HUES64 (cell line): ENCODE results near the gene SYVN1.

Experiments used
- H3K27ac ChIP-seq: 2 replicates; pipeline ENCODE4 v1.7.0; 2013; ENCODE audit warnings: low read depth, low read length, inconsistent platforms
- H3K27me3 ChIP-seq: 2 replicates; pipeline ENCODE4 v1.6.1; 2013; ENCODE audit warnings: mild to moderate bottlenecking, low read length; ENCODE audit not compliant: insufficient read depth
- H3K36me3 ChIP-seq: 2 replicates; pipeline ENCODE4 v1.6.1; 2013; ENCODE audit warnings: mild to moderate bottlenecking, low read length; ENCODE audit not compliant: insufficient read depth
- H3K4me1 ChIP-seq: 2 replicates; pipeline ENCODE4 v1.6.1; 2013; ENCODE audit warnings: mild to moderate bottlenecking, low read length, moderate library complexity; ENCODE audit not compliant: insufficient read depth
- H3K4me3 ChIP-seq: 2 replicates; pipeline ENCODE4 v1.5.1; 2013; ENCODE audit warnings: mild to moderate bottlenecking, low read length, moderate library complexity
- H3K9ac ChIP-seq: 2 replicates; pipeline ENCODE4 v1.6.1; 2013; ENCODE audit warnings: mild to moderate bottlenecking, low read depth, low read length
- H3K9me3 ChIP-seq: 2 replicates; pipeline ENCODE4 v1.6.1; 2013; ENCODE audit warnings: low read depth, low read length; ENCODE audit not compliant: insufficient read depth
- WGBS: fragments of 150-250, 120-280 bp; methylation state at CpG from one replicate; pipeline ENCODE4 v1.1.7; 2013; ENCODE audit warnings: missing lambda C conversion rate; 5-methylcytosine and 5-hydroxymethylcytosine counted together

SYVN1 gene

DNA sequence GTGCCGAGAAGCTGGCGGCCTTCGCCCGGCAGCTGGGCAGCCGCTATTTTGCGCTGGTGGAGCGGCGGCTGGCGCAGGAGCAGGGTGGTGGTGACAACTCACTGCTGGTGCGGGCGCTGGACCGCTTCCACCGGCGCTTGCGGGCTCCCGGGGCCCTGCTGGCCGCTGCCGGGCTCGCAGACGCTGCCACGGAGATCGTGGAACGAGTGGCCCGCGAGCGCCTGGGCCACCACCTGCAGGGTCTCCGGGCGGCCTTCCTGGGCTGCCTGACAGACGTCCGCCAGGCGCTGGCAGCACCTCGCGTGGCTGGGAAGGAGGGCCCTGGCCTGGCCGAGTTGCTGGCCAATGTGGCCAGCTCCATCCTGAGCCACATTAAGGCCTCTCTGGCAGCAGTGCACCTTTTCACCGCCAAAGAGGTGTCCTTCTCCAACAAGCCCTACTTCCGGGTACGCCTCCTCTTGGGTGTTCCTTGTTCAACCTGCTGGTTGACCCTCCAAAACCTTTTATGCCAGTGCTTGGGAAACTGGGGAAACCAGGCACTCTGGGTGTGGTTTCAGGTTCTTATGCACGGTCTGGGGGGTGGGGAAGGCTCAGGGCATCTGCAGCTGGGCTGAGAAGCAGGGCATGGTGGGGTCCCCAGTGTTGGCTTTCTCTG lies 25.7 kb downstream of the SYVN1 start:
- H3K9me3 ChIP-seq = no peaks in the 10 kb centered on the region
- no peak overlapping the region for H3K4me3 ChIP-seq
- no peak overlapping the region for H3K9ac ChIP-seq
- peaks cover 17% of the 10 kb centered on the region for H3K36me3 ChIP-seq
- H3K27ac ChIP-seq = no peak overlapping the region
- no peaks in the 10 kb centered on the region for H3K27me3 ChIP-seq
- 96% methylated on average over 38 of the region's 38 CpGs for WGBS
- H3K4me1 ChIP-seq = peaks cover 7% of the 10 kb centered on the region; the same call in 1 of the 2 replicates

DNA sequence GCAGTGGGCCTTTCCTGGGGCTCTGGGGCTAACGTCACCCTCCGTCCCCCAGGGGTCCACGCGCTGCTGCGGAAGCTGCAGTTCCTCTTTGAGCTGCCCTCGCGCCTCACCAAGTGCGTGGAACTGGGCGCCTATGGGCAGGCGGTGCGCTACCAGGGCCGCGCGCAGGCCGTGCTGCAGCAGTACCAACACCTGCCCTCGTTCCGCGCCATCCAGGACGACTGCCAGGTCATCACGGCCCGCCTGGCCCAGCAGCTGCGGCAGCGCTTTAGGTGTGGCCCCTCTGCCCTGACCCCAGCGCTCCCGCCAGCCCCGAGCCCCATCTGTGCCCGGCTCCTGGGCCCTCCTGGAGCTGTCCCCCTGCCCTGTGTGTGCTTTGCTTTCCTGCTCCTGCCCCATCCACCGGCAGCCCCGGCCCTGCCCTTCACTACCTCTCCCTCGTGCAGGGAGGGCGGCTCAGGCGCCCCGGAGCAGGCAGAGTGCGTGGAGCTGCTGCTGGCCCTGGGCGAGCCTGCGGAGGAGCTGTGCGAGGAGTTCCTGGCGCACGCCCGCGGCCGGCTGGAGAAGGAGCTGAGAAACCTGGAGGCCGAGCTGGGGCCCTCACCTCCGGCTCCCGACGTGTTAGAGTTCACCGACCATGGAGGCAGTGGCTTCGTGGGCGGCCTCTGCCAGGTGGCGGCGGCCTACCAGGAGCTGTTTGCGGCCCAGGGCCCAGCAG lies 26.4 kb downstream of the SYVN1 start:
- no peak overlapping the region for H3K27ac ChIP-seq
- no peaks in the 10 kb centered on the region for H3K27me3 ChIP-seq
- H3K36me3 ChIP-seq = peaks cover 20% of the 10 kb centered on the region
- H3K9ac ChIP-seq = no peak overlapping the region
- 96% methylated on average over 52 of the region's 52 CpGs for WGBS
- H3K4me3 ChIP-seq = no peak overlapping the region
- H3K9me3 ChIP-seq = no peaks in the 10 kb centered on the region
- peaks cover 7% of the 10 kb centered on the region; the same call in 1 of the 2 replicates for H3K4me1 ChIP-seq

DNA sequence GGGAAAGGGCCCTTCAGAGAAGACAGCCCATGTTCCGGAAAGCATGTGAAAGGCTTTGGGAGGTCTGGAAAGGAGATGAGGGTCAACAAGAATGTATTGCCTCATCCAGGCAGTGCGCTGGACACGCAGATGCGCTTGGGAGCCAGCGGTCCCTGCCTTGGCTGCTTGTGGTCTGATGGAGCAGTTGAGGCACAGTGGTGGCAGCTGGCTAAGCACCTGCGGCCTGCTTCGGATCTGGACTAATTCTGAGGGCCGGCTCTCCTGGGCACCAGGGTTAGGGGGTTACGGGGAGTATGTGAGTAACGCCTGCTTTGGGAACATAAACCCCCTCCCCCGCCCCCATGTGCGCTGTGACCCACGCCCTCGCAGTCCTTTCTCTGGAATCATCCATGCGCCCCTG lies 27.2 kb downstream of the SYVN1 start:
- H3K27ac ChIP-seq = no peak overlapping the region
- H3K36me3 ChIP-seq = peaks cover 20% of the 10 kb centered on the region
- H3K9me3 ChIP-seq = no peaks in the 10 kb centered on the region
- H3K4me1 ChIP-seq = peaks cover 7% of the 10 kb centered on the region; the same call in 1 of the 2 replicates
- no peak overlapping the region for H3K9ac ChIP-seq
- 98% methylated on average over 15 of the region's 15 CpGs for WGBS
- H3K4me3 ChIP-seq = no peak overlapping the region
- no peaks in the 10 kb centered on the region for H3K27me3 ChIP-seq

GRCh38 chr11:65104628-65105027 lies 29.7 kb downstream of the SYVN1 start:
- Histone ChIP-seq H3K36me3 (peaks cover 20% of the 10 kb centered on the region), H3K27ac (no peak overlapping the region), H3K27me3 (no peaks in the 10 kb centered on the region), H3K4me3 (no peak overlapping the region), H3K4me1 (no peaks in the 10 kb centered on the region), H3K9ac (no peak overlapping the region), H3K9me3 (no peaks in the 10 kb centered on the region)
- WGBS = 94% methylated on average over 4 of the region's 4 CpGs

- Histone ChIP-seq H3K36me3 (peaks cover 17% of the 10 kb centered on the region), H3K9ac (no peak overlapping the region), H3K4me3 (no peak overlapping the region), H3K27me3 (no peaks in the 10 kb centered on the region), H3K4me1 (no peaks in the 10 kb centered on the region), H3K27ac (no peak overlapping the region), H3K9me3 (no peaks in the 10 kb centered on the region)
Observed at GRCh38 chr11:65103476-65103875, 30.8 kb downstream of the SYVN1 start.

DNA sequence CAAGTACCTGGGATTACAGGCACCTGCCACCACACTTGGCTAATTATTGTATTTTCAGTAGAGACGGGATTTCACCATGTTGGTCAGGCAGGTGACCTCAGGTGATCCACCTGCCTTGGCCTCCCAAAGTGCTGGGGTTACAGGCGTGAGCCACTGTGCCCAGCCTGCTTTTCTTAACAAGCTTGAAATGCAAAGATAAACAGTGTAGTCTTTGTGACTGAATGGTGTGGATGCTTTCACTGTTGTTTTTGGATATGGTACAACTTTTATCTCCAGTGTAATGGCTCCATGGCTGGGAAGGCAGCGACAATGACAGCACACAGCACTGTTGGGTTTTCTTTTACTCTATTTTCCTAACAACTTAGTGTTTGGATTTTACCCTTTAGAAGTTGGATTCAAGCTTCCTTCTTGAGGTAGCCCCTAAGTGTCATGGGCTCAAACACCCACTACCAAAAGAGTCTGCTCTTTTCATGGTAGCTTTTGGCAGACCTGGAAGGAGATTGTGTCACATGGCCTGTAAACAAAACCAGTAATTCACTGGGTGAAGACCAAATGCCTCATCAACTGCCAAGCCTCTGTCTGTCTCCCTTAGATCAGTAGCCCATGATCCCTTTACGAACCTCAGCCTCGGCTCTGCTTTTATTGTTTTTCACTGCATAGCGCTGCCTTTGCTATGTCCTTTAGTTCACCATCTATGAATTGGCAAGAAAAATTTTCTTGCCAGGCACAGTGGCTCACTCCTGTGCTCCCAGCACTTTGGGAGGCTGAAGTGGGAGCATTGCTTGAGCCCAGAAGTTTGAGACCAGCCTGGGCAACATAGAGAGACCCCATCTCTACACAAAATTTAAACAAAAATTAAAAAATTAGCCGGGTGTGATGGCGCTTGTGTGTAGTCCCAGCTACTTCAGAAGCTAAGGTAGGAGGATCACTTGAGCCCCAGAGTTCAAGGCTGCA lies 31.9 kb downstream of the SYVN1 start:
- Histone ChIP-seq H3K9ac (no peak overlapping the region), H3K27me3 (no peaks in the 10 kb centered on the region), H3K9me3 (no peaks in the 10 kb centered on the region), H3K27ac (no peak overlapping the region), H3K36me3 (peaks cover 23% of the 10 kb centered on the region), H3K4me1 (no peaks in the 10 kb centered on the region), H3K4me3 (no peak overlapping the region)
- 96% methylated on average over 8 of the region's 8 CpGs for WGBS

GRCh38 chr11:65100674-65101350 lies 33.5 kb downstream of the SYVN1 start:
- Histone ChIP-seq H3K27ac (no peak overlapping the region), H3K9me3 (no peaks in the 10 kb centered on the region), H3K4me3 (no peak overlapping the region), H3K4me1 (peaks cover 3% of the 10 kb centered on the region; the same call in 1 of the 2 replicates), H3K9ac (no peak overlapping the region), H3K27me3 (no peaks in the 10 kb centered on the region), H3K36me3 (peaks cover 26% of the 10 kb centered on the region)
- 96% methylated on average over 4 of the region's 6 CpGs for WGBS

GRCh38 chr11:65096926-65097325 lies 37.4 kb downstream of the SYVN1 start:
- Histone ChIP-seq H3K27me3 (no peaks in the 10 kb centered on the region), H3K4me3 (peak overlapping the region; percentile 93), H3K4me1 (peaks cover 3% of the 10 kb centered on the region; the same call in 1 of the 2 replicates), H3K9ac (no peak overlapping the region), H3K9me3 (no peaks in the 10 kb centered on the region), H3K27ac (no peak overlapping the region), H3K36me3 (peaks cover 13% of the 10 kb centered on the region)
- WGBS = 69% methylated on average over 7 of the region's 8 CpGs

GRCh38 chr11:65095974-65096806 lies 38.1 kb downstream of the SYVN1 start, which contains the start of gene VPS51:
TSS of gene VPS51 (plus strand) at chr11:65096214. CDS start at chr11:65096251, 37 bp downstream.
- peak within 1 kb of the TSS; percentile 79 for H3K27ac ChIP-seq

GRCh38 chr11:65095427-65095826 lies 38.9 kb downstream of the SYVN1 start:
- Histone ChIP-seq H3K4me1 (peaks cover 3% of the 10 kb centered on the region; the same call in 1 of the 2 replicates), H3K9me3 (no peaks in the 10 kb centered on the region), H3K9ac (peak overlapping the region; percentile 88; the same call in 1 of the 2 replicates), H3K27ac (peak overlapping the region; percentile 37; the same call in 1 of the 2 replicates), H3K4me3 (peak overlapping the region; percentile 93), H3K27me3 (no peaks in the 10 kb centered on the region), H3K36me3 (peaks cover 13% of the 10 kb centered on the region)
- WGBS = 91% methylated on average over 22 of the region's 22 CpGs

More at GRCh38 chr11:65095974-65096806, 38.1 kb downstream of the SYVN1 start, which contains the start of gene VPS51:
- 1% methylated on average over 52 of the region's 52 CpGs for WGBS
- Histone ChIP-seq H3K4me3 (peak within 1 kb of the TSS; percentile 93), H3K9me3 (no peaks in the 10 kb centered on the region), H3K9ac (peak within 1 kb of the TSS; percentile 88), H3K36me3 (peaks cover 13% of the 10 kb centered on the region), H3K27me3 (no peaks in the 10 kb centered on the region), H3K4me1 (peaks cover 3% of the 10 kb centered on the region; the same call in 1 of the 2 replicates)
